HG02588 (cell line): ENCODE data around the gene SBF1.
"Not testable (repeated sequence)": the region's sequence is repeated elsewhere in the genome, so short reads cannot be mapped to it uniquely, and the experiment has no call there.

ENCODE experiments used
- ATAC-seq: cut with Tn5 transposase; IDR thresholded peaks from one replicate; pipeline ENCODE4 v1.9.1; 2021; ENCODE audit warnings: mild to moderate bottlenecking, moderate library complexity; ENCODE audit not compliant: unreplicated experiment

The SBF1 gene

GRCh38 chr22:50434849-50435248 is 40.0 kb downstream of the SBF1 start:
- ATAC-seq, result no peak

DNA sequence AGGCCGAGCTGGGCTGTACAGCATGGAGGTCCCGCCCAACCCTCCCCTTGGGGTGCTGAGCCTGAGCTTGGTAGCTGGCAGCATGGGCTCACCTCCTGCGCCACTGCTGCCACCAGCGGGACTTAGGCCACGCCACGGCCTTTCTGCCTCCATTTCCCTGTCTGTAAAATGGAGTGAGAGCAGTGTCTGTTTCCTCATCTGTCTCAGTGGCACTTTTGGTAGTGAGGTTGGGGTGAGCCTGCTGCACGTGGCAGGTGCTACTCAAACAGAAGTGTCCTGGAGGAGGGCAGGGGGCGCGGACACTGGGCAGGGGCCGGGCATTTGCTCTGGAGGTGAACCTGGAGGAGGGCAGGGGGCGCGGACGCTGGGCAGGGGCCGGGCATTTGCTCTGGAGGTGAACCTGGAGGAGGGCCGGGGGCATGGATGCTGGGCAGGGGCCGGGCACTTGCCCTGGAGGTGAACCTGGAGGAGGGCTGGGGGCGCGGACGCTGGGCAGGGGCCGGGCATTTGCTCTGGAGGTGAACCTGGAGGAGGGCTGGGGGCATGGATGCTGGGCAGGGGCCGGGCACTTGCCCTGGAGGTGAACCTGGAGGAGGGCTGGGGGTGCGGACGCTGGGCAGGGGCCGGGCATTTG is 41.8 kb downstream of the SBF1 start:
- not testable (repeated sequence) for ATAC-seq

GRCh38 chr22:50432131-50432876 is 42.5 kb downstream of the SBF1 start:
- ATAC-seq, result no peak

- no peak for ATAC-seq
Observed at GRCh38 chr22:50425179-50425916, 49.5 kb downstream of the SBF1 start.

GRCh38 chr22:50423956-50424355 is 50.9 kb downstream of the SBF1 start:
- no peak for ATAC-seq

DNA sequence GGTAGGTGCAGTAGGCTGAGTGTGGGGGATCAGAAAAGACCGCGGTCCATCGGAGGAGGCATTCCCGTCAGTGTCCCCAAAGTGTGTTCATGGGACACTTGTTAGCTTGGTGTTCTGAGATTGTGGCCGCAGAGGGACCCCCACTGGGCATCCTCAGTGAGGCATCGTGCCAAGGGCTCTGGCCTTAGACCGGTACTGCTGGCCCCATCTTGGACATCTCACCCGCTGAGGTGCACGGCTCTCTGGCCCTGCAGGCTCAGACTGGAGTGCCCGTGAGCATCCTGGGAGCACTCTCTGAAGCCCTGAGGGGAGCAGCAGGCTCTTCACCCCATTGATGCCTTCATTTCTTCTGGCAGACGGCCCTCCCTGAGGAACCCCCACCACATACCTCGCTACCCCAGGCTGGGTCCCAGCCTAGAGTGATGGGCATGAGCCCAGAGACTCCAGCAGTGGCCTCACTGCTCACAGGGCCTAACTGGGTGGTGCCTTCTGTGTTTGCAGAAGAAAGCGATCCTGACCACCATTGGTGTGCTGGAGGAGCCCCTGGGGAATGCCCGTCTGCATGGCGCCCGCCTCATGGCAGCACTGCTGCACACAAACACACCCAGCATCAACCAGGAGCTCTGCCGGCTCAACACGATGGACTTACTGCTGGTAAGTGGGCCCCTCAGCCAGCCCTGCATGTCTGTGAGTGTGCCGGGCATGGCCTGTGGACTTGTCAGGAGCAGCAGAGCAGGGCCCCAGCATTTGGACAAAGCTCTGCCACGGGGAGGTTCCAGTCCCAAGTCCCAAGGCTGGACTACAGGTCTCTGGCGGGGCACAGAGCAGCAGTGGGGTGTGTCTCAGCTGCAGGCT is 51.6 kb downstream of the SBF1 start:
- ATAC-seq, result no peak

DNA sequence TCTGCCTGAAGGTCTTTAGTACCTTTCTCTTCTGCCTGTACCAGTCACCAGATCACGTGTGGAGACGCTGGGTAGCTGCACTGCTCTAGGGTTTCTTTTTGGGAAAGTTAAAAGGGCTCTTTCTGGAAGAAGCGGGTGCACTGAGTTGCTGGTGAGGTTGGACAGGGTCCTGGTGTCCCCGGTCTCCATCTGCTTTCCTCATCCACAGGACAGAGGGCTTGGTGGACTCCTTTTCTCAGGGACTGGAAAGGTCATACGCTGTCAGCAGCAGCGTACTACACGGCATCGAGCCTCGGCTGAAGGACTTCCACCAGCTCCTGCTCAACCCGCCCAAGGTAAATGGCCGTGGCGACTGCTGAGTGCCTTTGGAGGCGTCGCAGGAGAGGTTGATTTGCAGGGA is 52.8 kb downstream of the SBF1 start:
- ATAC-seq, result no peak

- no peak for ATAC-seq
Observed at GRCh38 chr22:50420581-50420980, 54.3 kb downstream of the SBF1 start.

DNA sequence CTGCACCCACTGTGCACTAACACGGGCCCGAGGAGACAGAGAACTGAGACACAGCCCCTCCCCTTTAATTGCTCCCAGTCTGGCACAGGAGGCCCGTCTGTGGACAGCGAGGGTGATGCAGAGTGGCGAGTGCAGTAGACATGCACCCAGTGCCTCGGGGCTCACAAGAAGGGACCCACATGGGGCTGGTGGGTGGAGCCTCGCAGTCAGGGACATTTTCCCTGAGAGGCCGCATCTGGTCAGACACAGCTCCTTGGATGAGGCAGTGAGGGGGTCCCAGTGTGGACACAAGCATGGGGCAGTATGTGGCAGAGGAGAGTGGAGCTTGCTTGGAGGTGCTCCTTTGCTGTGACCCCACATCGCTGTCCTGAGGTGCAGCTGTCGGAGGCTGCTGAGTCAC is 54.8 kb downstream of the SBF1 start:
- no peak for ATAC-seq

DNA sequence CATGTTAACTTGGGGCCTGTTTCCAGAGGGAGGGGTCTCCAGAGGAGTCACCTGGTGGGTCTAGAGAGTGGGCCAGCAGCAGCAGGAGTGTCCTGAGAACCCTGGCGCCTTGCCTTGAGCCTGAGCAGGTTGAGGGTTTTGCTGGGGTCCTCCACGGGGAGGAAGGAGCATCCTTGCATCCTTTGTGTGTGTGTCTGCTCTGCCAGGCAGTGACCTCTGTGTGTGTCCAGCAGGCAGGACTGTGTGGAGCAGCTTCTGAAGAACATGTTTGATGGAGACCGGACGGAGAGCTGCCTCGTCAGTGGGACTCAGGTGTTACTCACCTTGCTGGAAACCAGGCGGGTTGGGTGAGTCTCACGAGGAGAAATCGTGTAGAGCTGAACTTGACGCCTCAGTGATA is 55.7 kb downstream of the SBF1 start:
- ATAC-seq, result no peak

DNA sequence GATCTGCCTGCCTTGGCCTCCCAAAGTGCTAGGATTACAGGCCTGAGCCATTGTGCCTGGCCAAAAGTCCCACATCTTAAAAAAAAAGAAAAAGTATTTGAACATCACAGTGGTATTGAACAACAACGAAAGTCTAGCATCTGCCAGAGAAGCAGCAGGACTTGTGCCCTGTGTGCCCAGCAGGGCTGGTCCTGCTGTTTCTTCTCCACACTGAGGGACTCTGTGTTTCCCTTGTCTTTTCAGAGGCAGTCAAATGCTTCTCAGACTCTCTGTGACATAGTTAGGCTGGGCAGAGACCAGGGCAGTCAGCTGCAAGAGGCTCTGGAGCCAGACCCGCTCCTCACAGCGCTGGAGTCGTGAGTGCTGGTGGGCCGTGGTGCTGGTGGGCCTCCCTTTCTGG is 56.2 kb downstream of the SBF1 start:
- no peak for ATAC-seq

DNA sequence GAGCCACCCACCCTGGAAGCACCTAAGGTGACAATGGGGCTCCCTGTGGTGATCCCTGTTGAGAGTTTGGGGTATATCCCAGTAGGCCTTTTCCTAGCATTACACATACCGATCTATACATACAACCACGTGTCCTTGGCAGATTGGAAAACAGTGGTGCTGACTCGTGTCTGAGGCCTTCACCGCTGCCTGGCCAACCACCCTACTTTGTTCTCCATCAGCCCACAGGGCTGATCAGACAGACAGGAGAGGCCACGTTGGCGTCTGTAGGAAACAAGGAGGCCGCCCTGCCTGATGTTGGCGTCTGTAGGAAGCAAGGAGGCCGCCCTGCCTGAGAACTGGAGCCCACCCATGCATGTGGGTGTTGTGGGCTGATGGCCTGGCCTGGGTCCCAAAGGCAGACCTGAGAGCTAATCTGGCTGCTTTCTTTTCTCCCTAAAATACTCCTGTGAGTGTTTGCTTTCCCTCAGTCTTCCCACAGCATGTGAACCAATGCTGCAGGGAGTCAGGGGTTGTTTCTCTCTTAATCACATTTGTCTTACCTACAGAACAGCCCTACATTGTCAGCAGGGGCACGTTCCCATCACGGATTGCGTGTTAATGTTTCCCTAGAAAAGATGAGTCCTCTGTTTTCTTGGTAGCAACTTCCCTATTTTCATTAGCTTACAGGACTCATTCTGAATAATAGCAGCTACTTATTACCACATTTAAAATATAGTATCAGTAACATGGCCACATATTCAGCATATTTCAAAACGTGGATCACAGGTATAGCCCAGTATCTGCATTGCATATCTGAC is 57.2 kb downstream of the SBF1 start:
- ATAC-seq, result no peak

- ATAC-seq, result no peak
Observed at GRCh38 chr22:50416996-50417395, 57.8 kb downstream of the SBF1 start.

GRCh38 chr22:50415426-50415825 is 59.4 kb downstream of the SBF1 start:
- no peak for ATAC-seq

DNA sequence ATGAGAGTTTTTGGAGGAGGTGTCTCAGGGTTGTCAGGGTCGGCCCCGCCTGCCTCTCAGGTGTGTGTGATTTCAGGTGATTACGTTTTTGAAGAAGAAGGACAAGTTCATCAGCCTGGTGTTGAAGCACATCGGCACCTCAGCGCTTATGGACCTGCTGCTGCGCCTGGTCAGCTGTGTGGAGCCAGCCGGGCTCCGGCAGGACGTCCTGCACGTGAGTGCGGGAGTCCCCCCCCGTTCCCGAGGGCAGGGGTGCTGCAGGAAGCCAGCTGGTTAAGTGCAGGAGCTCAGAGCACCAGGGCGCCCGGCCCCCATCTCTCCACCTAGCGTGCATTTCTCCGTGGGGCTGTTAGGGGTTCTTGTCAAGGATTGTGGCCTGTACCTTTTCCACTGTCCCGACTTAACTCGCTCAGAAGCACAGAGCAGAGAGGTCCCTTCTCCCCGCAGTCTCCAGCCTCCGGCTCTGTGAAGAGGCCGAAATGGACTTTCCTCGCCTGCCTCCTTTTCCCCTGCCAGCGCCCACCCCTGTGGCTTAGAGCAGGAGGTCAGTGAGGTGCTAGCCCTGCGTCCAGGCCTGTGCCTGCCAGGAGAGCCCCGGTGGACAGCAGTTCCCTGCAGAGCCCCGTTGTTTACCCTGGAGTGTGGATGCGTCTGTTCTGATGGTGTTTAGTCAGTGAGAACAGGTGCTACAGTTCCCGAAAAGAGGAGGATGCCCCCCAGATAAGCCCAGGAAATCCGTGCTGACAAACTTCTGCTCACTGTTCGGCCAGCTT is 60.2 kb downstream of the SBF1 start:
- ATAC-seq, result no peak

DNA sequence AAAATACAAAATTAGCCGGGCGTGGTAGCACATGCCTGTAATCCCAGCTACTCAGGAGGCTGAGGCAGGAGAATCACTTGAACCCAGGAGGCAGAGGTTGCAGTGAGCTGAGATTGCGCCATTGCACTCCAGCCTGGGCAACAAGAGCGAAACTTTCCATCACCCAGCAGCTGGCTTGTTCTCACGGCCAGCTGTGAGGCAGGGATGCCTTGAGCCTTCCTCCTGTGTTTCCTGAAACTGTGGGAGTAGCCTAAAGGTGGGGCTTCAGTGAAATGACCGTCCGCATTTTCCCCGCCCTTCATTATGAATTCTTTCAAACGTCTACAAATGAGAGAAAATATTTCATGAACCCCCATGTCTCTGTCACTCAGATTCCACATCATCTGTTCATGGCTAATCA is 65.9 kb downstream of the SBF1 start:
- not testable (repeated sequence) for ATAC-seq

DNA sequence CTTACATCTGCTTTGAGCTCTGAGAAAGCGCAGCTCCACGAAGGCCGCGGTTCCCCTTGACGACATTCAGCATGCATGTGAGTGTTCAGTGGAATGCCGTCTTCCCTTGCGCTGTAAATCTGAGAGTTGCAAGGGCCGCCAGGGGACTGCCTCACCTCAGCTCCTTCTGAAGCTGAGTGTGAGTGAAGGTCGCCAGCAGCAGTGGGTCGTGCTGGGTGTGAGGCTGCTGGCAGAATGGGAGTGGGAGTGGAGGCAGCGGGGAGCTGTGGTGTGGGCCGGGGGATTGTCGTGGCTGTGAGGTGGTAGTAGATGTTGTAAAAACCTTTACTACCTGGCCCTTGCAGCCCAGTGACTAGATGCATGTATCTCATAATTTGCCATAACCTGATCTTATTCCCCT is 66.5 kb downstream of the SBF1 start:
- no peak for ATAC-seq

DNA sequence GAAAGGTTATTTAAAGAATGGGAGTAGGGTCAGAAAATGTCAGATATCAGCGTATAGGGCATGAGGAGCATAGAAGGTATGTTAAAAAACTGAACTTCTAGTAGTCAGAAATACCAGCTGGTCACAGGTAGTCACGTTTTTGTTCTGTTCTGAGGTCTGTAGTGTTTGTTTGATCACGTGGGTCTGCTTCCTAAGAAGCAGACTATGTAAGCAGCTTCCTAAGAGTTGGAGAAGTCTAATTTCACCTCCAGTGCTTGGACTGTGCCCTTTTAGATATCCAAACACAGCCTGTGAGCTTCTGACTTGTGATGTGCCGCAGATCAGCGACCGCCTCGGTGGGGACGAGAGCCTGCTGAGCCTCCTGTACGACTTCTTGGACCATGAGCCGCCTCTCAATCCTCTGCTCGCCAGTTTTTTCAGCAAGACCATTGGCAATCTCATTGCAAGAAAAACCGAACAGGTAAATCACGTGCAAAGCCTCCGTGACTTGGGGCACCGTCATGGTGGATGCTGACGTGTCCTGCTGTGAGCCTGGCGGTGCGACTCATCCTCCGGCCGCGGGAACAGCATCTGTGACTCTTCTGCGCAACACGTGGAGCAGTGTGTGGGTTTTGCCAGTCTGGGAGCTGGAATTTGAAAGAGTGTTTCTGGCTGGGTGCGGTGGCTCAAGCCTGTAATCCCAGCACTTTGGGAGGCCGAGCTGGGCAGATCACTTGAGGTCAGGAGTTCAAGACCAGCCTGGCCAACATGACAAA is 68.2 kb downstream of the SBF1 start:
- no peak for ATAC-seq

DNA sequence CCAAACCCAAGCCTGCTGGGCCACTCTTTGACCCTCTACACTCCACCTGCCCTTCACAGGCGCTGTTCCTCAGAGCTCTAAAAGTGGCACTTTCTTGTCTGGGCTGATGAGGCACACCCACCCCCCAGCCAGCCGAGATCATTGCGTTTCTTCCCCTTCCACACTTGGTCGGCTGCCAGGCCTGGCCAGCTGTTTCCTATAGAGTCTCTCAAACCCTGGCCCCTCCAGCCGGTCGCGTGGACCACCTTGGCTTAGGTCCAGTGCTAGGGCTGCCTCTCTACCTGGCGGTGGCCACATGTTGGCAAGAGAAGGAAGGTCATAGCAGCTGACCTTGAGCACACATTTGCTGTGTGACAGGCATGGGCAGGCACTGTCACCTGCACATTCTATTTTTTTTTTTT is 71.1 kb downstream of the SBF1 start:
- no peak for ATAC-seq
